GM21515 (cell line): ENCODE measurements around the gene RIOK3.
"Not testable (repeated sequence)": the region's sequence is repeated elsewhere in the genome, so short reads cannot be mapped to it uniquely, and the experiment has no call there.

Source experiments
- ATAC-seq: cut with Tn5 transposase; IDR thresholded peaks from one replicate; pipeline ENCODE4 v1.9.1; 2021; ENCODE audit not compliant: unreplicated experiment

The RIOK3 gene

GRCh38 chr18:23450022-23450421 lies 3.1 kb upstream of the RIOK3 start:
- no peak for ATAC-seq

GRCh38 chr18:23451011-23451410 lies 2.1 kb upstream of the RIOK3 start:
- no peak for ATAC-seq

- no peak for ATAC-seq
Measured at GRCh38 chr18:23451491-23451890, 1.6 kb upstream of the RIOK3 start.

- ATAC-seq: no peak
Measured at GRCh38 chr18:23452347-23452727, 750 bp upstream of the RIOK3 start.

GRCh38 chr18:23453680-23454058 lies 582 bp downstream of the RIOK3 start:
- peak; percentile 8 for ATAC-seq

GRCh38 chr18:23456835-23457234 lies 3.7 kb downstream of the RIOK3 start:
- ATAC-seq: no peak

- no peak for ATAC-seq
Measured at GRCh38 chr18:23458830-23459529, 5.9 kb downstream of the RIOK3 start.

GRCh38 chr18:23459530-23459921 lies 6.4 kb downstream of the RIOK3 start:
- ATAC-seq: no peak

GRCh38 chr18:23460285-23461273 lies 7.5 kb downstream of the RIOK3 start:
- no peak for ATAC-seq

GRCh38 chr18:23462876-23463275 lies 9.8 kb downstream of the RIOK3 start:
- ATAC-seq: no peak

GRCh38 chr18:23468753-23469459 lies 15.8 kb downstream of the RIOK3 start:
- no peak for ATAC-seq

- ATAC-seq: no peak
Measured at GRCh38 chr18:23470620-23471387, 17.7 kb downstream of the RIOK3 start.

GRCh38 chr18:23471486-23471885 lies 18.4 kb downstream of the RIOK3 start:
- ATAC-seq: no peak

GRCh38 chr18:23479829-23480505 lies 26.9 kb downstream of the RIOK3 start:
- ATAC-seq: no peak

- no peak for ATAC-seq
Measured at GRCh38 chr18:23484561-23485182, 31.6 kb downstream of the RIOK3 start.

- ATAC-seq: no peak
Measured at GRCh38 chr18:23485386-23485785, 32.3 kb downstream of the RIOK3 start.

- ATAC-seq: peak; percentile 76
Measured at GRCh38 chr18:23487738-23488570, 34.9 kb downstream of the RIOK3 start.

- ATAC-seq: not testable (repeated sequence)
Measured at GRCh38 chr18:23489586-23489985, 36.5 kb downstream of the RIOK3 start.

GRCh38 chr18:23493654-23494053 lies 40.6 kb downstream of the RIOK3 start:
- ATAC-seq: no peak
